GM21529 (cell line): ENCODE results near the gene RBP5.

Experiments
- ATAC-seq: cut with Tn5 transposase; IDR thresholded peaks from one replicate; pipeline ENCODE4 v1.9.1; 2021; ENCODE audit not compliant: unreplicated experiment

The RBP5 gene

DNA sequence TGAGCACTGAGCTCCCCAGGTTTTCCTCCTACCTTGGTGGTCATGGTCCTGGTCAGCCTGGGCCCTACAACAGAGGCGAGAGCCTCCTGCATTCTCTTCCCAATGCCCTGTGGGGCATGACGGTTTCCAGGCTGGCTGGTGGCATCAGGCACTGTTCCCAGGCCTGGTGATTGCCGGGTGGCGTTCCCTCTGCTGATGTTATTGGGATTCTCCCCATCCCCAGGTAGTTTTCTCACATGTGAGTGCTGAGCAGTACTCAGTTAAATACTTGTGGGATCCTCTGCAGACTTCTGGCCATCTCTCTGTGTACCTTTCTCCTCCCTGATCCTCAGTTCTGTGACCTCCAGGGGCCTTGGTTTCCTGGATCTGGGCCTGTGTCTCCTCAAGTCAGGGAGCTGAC, 52.2 kb downstream of the RBP5 start:
- ATAC-seq: no peak

DNA sequence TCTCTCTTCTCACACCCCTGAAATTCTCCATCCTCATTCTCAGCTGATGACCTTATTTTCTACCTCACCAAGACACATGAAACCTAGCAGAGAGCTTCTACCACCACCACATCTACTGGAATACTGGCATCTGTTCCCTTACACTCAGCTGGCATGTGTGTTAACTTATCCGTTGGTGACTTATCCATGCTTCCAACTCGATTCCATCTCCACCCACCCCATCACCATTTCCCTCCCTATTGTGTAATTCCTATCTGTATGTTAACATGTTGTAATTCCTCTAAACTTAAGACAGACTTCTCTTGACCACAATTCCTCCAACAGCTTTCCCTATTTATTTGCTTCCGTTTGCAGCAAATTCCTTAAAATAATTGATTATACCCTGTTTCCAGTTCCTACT, 52.8 kb downstream of the RBP5 start:
- no peak for ATAC-seq

DNA sequence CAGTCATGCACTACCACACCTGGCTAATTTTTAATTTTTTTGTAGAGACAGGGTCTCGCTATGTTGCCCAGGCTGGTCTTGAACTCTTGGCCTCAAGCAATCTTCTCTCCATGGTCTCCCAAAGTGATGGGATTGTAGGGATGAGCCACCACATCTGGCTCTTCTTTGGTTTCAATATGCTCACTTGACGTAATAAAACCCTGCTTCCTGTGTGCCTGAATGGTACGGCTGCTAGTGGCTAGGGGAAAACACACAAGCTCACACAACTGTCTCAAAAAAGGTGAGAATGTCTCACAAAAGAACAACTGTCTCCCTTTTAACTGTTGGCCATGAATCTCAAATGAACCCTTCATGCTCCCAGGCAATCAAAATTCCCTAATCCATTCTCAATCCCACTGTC, 53.2 kb downstream of the RBP5 start:
- no peak for ATAC-seq

DNA sequence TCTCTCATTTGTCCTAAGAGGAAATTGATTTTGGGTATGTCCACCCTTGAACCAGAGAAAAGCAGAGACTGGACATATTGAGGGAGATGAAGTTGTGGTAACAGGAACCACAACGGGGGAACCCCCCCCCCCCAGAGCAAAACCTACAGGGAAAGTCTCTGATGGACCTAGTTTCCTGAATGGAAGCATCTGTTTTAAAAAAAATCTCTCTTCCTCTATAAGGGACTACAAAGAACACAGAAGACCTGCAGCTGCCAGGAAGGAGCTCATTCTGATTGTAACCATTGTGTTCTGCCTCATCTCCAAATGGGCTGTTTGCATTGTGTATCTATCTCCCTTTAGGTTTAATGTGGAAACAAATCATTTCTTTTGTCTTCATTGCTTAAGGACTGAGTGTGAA, 54.7 kb downstream of the RBP5 start:
- no peak for ATAC-seq
